Panc1 (cell line): Measurements from ENCODE around the gene IFI6.

Experiments used
- CTCF ChIP-seq: fragments of 450-650 bp; IDR thresholded peaks from 2 replicates; pipeline ENCODE4 v1.5.1; 2017; ENCODE audit warnings: mild to moderate bottlenecking
- TCF7L2 ChIP-seq: IDR thresholded peaks from 2 replicates; pipeline ENCODE4 v1.6.1; 2011; ENCODE audit warnings: mild to moderate bottlenecking, low read depth, low read length, inconsistent platforms

DNA sequence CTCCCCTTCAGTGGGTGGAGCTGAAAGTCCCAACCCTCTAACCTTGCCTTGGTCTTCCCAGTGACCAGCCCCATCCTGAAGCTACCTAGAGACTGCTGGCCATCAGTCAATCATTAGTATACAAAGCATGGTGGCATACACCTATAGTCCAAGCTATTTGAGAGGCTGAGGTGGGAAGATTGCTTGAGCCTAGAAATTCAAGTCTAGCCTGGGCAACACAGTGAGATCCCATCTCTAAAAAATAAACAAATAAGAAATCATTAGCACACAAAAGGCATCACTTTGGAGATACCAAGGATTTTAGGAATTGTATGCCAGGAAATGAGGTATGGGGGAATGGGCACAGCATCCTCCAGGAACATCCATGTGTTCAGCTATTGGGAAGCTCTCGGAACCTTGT, 4.4 kb upstream of the IFI6 start:
- TF ChIP-seq CTCF (no peak), TCF7L2 (no peak)
